GM18499 (cell line): ENCODE measurements around the gene SLC1A4.
"Not testable (repeated sequence)": the region's sequence is repeated elsewhere in the genome, so short reads cannot be mapped to it uniquely, and the experiment has no call there.

Experiments used
- ATAC-seq: cut with Tn5 transposase; IDR thresholded peaks from one replicate; pipeline ENCODE4 v1.9.1; 2021; ENCODE audit warnings: moderate number of reproducible peaks; ENCODE audit not compliant: insufficient read depth, unreplicated experiment

The SLC1A4 gene

GRCh38 chr2:64989982-64990614 lies 899 bp downstream of the SLC1A4 start:
- ATAC-seq: no peak

GRCh38 chr2:64990876-64991275 lies 1.7 kb downstream of the SLC1A4 start:
- no peak for ATAC-seq

- ATAC-seq: no peak
Measured at GRCh38 chr2:64992218-64992617, 3.0 kb downstream of the SLC1A4 start.

- no peak for ATAC-seq
Measured at GRCh38 chr2:64992990-64993389, 3.8 kb downstream of the SLC1A4 start.

- ATAC-seq: no peak
Measured at GRCh38 chr2:64995041-64995440, 5.8 kb downstream of the SLC1A4 start.

- ATAC-seq: no peak
Measured at GRCh38 chr2:64996871-64997307, 7.7 kb downstream of the SLC1A4 start.

- no peak for ATAC-seq
Measured at GRCh38 chr2:64998658-64999061, 9.5 kb downstream of the SLC1A4 start.

- ATAC-seq: no peak
Measured at GRCh38 chr2:64999754-65000153, 10.6 kb downstream of the SLC1A4 start.

- no peak for ATAC-seq
Measured at GRCh38 chr2:65000644-65001043, 11.4 kb downstream of the SLC1A4 start.

GRCh38 chr2:65003037-65003436 lies 13.8 kb downstream of the SLC1A4 start:
- ATAC-seq: no peak

- not testable (repeated sequence) for ATAC-seq
Measured at GRCh38 chr2:65004232-65004631, 15.0 kb downstream of the SLC1A4 start.

GRCh38 chr2:65013776-65014175 lies 24.6 kb downstream of the SLC1A4 start:
- no peak for ATAC-seq

GRCh38 chr2:65015731-65016130 lies 26.5 kb downstream of the SLC1A4 start:
- no peak for ATAC-seq

GRCh38 chr2:65016789-65017188 lies 27.6 kb downstream of the SLC1A4 start:
- ATAC-seq: no peak

GRCh38 chr2:65017335-65017734 lies 28.1 kb downstream of the SLC1A4 start:
- ATAC-seq: no peak

GRCh38 chr2:65018141-65018582 lies 29.0 kb downstream of the SLC1A4 start:
- no peak for ATAC-seq

GRCh38 chr2:65019010-65019409 lies 29.8 kb downstream of the SLC1A4 start:
- no peak for ATAC-seq

- ATAC-seq: no peak
Measured at GRCh38 chr2:65019675-65020195, 30.5 kb downstream of the SLC1A4 start.

GRCh38 chr2:65020251-65020650 lies 31.1 kb downstream of the SLC1A4 start:
- ATAC-seq: not testable (repeated sequence)

- ATAC-seq: no peak
Measured at GRCh38 chr2:65020943-65021528, 31.8 kb downstream of the SLC1A4 start.

GRCh38 chr2:65021709-65022108 lies 32.5 kb downstream of the SLC1A4 start:
- ATAC-seq: no peak

GRCh38 chr2:65022189-65022588 lies 33.0 kb downstream of the SLC1A4 start:
- ATAC-seq: no peak
